ENCODE measurements around the gene CEP152. TPM values are rescaled to one million over a fixed set of nuclear protein-coding genes. Genes with fewer than 3 reads are reported as not detected.

CEP152 gene
- total RNA-seq, 2 donors from 2014 or later = 12.3 to 19.1 TPM

GRCh38 chr15:48774484-48774883 is 36.4 kb downstream of the CEP152 start:
- Mint-ChIP-seq H3K36me3 (ENCODE audit: low read depth) (no peaks in the 10 kb centered on the region), H3K4me1 (peaks cover 18% of the 10 kb centered on the region), H3K4me3 (no peak overlapping the region), H3K27ac (no peak overlapping the region), H3K27me3 (ENCODE audit: insufficient read depth) (no peaks in the 10 kb centered on the region), H3K9me3 (no peaks in the 10 kb centered on the region)
- Histone ChIP-seq H3K4me3 (ENCODE audit: low read length) (no peak overlapping the region), H3K36me3 (ENCODE audit: control insufficient read depth, insufficient read depth, low read length) (no peaks in the 10 kb centered on the region), H3K9me3 (ENCODE audit: control insufficient read depth, low read length) (no peaks in the 10 kb centered on the region), H3K4me1 (ENCODE audit: control insufficient read depth, insufficient read depth, low read length) (peaks cover 2% of the 10 kb centered on the region), H3K9ac (ENCODE audit: extremely low read depth, low read length, poor library complexity, severe bottlenecking) (no peak overlapping the region), H3K27ac (ENCODE audit: low read depth, low read length) (no peak overlapping the region), H3K27me3 (ENCODE audit: control insufficient read depth, insufficient read depth, low read length, poor library complexity, severe bottlenecking) (no peaks in the 10 kb centered on the region)
- TF ChIP-seq, protein P1, sequence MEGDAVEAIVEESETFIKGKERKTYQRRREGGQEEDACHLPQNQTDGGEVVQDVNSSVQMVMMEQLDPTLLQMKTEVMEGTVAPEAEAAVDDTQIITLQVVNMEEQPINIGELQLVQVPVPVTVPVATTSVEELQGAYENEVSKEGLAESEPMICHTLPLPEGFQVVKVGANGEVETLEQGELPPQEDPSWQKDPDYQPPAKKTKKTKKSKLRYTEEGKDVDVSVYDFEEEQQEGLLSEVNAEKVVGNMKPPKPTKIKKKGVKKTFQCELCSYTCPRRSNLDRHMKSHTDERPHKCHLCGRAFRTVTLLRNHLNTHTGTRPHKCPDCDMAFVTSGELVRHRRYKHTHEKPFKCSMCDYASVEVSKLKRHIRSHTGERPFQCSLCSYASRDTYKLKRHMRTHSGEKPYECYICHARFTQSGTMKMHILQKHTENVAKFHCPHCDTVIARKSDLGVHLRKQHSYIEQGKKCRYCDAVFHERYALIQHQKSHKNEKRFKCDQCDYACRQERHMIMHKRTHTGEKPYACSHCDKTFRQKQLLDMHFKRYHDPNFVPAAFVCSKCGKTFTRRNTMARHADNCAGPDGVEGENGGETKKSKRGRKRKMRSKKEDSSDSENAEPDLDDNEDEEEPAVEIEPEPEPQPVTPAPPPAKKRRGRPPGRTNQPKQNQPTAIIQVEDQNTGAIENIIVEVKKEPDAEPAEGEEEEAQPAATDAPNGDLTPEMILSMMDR (conservative IDR thresholded peaks at IDR 0.05) = no peak
- no peak for DNase-seq
- 60 to 96% methylated on average over 1 of the region's 1 CpG for WGBS, 2 experiments (ENCODE audit: insufficient coverage in 1 of 2, insufficient read length in 1 of 2)

- peaks cover 12% of the 10 kb centered on the region for H3K36me3 Mint-ChIP-seq (ENCODE audit: low read depth)
- H3K27ac Mint-ChIP-seq = no peak overlapping the region
- H3K4me1 ChIP-seq (ENCODE audit: control insufficient read depth, insufficient read depth, low read length) = peaks cover 5% of the 10 kb centered on the region
- TF ChIP-seq, protein P1 (conservative IDR thresholded peaks at IDR 0.05) = no peak
- peaks cover 27% of the 10 kb centered on the region for H3K4me1 Mint-ChIP-seq
- no peaks in the 10 kb centered on the region for H3K27me3 ChIP-seq (ENCODE audit: control insufficient read depth, insufficient read depth, low read length, poor library complexity, severe bottlenecking)
- H3K36me3 ChIP-seq (ENCODE audit: control insufficient read depth, insufficient read depth, low read length) = peaks cover 20% of the 10 kb centered on the region
- H3K27ac ChIP-seq (ENCODE audit: low read depth, low read length) = no peak overlapping the region
- no peak overlapping the region for H3K4me3 ChIP-seq (ENCODE audit: low read length)
- no peak overlapping the region for H3K4me3 Mint-ChIP-seq
- no peaks in the 10 kb centered on the region for H3K9me3 Mint-ChIP-seq
- no peak for DNase-seq
- H3K9me3 ChIP-seq (ENCODE audit: control insufficient read depth, low read length) = no peaks in the 10 kb centered on the region
- WGBS, 2 experiments (ENCODE audit: insufficient coverage in 1 of 2, insufficient read length in 1 of 2) = 97% methylated on average over 2 of the region's 4 CpGs; no CpG with 5 or more reads in 1 of the 2 experiments
- no peaks in the 10 kb centered on the region for H3K27me3 Mint-ChIP-seq (ENCODE audit: insufficient read depth)
- H3K9ac ChIP-seq (ENCODE audit: extremely low read depth, low read length, poor library complexity, severe bottlenecking) = no peak overlapping the region
Observed at GRCh38 chr15:48766196-48766595, 44.7 kb downstream of the CEP152 start.

DNA sequence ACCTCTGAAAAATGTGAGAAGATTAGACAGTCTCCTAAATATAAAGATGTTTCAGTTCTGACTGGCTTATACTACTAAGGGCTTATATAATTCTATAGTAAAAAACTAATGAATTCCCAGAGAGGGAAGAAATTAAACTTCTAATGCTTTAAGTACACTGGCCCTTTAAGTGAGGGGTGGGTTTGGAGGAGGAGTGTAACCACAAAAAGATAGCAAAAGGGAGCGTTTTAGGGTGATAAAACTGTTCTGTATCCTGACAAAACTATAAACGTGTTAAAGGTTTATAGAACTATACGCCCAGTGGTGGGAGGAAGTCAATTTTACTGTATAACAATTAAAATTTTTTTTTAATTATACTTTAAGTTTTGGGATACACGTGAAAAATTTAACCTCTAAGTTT is 45.8 kb downstream of the CEP152 start:
- H3K9me3 ChIP-seq (ENCODE audit: control insufficient read depth, low read length) = no peaks in the 10 kb centered on the region
- Mint-ChIP-seq H3K4me1 (peaks cover 26% of the 10 kb centered on the region), H3K27ac (no peak overlapping the region), H3K4me3 (no peak overlapping the region), H3K9me3 (no peaks in the 10 kb centered on the region), H3K36me3 (ENCODE audit: low read depth) (peaks cover 12% of the 10 kb centered on the region), H3K27me3 (ENCODE audit: insufficient read depth) (no peaks in the 10 kb centered on the region)
- no peaks in the 10 kb centered on the region for H3K27me3 ChIP-seq (ENCODE audit: control insufficient read depth, insufficient read depth, low read length, poor library complexity, severe bottlenecking)
- TF ChIP-seq, protein P1 (conservative IDR thresholded peaks at IDR 0.05) = no peak
- peaks cover 20% of the 10 kb centered on the region for H3K36me3 ChIP-seq (ENCODE audit: control insufficient read depth, insufficient read depth, low read length)
- no peak for DNase-seq
- no peak overlapping the region for H3K4me3 ChIP-seq (ENCODE audit: low read length)
- no peak overlapping the region for H3K9ac ChIP-seq (ENCODE audit: extremely low read depth, low read length, poor library complexity, severe bottlenecking)
- WGBS, 2 experiments (ENCODE audit: insufficient coverage in 1 of 2, insufficient read length in 1 of 2) = 95% methylated on average over 2 of the region's 4 CpGs; no CpG with 5 or more reads in 1 of the 2 experiments
- no peak overlapping the region for H3K27ac ChIP-seq (ENCODE audit: low read depth, low read length)
- H3K4me1 ChIP-seq (ENCODE audit: control insufficient read depth, insufficient read depth, low read length) = peaks cover 13% of the 10 kb centered on the region

Measured in endodermal cell (in vitro differentiated cells).